CD4-positive, alpha-beta T cell treated with Interleukin-2 at 100 ng/mL for 4 hours (primary cell): ENCODE data around the gene MYO3B.
"Not testable (repeated sequence)": the region's sequence is repeated elsewhere in the genome, so short reads cannot be mapped to it uniquely, and the experiment has no call there.

Source experiments
- DNase-seq: peaks from one replicate; pipeline ENCODE4 v3.0.0-alpha.2; 2020; ENCODE audit warnings: low spot score

The MYO3B gene

GRCh38 chr2:170208967-170209366, 31.0 kb downstream of the MYO3B start:
- no peak for DNase-seq

GRCh38 chr2:170212625-170213280, 34.8 kb downstream of the MYO3B start:
- no peak for DNase-seq

- DNase-seq = not testable (repeated sequence)
These were observed 35.3 kb downstream of the MYO3B start for GRCh38 chr2:170213281-170213625.

DNA sequence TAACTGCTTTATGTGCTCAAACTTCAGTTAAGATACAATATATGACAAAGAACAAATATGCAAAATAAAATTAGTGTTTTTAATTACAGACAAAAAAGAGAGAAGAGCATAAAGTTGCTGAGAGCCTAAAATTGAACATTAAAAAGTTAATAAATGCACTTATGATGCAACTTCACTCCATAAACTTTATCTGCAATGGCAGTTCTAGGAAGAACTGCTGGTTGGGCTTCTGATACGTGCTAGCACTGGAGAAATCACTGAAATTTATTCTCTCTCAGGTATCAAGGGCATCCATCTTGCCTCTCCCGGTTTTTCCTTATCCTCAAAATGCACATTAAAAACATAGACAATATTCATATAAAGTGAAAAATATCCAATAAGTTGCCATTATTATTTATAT, 35.7 kb downstream of the MYO3B start:
- DNase-seq = no peak

GRCh38 chr2:170214309-170214948, 36.5 kb downstream of the MYO3B start:
- DNase-seq = no peak

GRCh38 chr2:170215021-170215420, 37.1 kb downstream of the MYO3B start:
- DNase-seq = no peak

GRCh38 chr2:170216428-170216827, 38.5 kb downstream of the MYO3B start:
- DNase-seq = no peak

DNA sequence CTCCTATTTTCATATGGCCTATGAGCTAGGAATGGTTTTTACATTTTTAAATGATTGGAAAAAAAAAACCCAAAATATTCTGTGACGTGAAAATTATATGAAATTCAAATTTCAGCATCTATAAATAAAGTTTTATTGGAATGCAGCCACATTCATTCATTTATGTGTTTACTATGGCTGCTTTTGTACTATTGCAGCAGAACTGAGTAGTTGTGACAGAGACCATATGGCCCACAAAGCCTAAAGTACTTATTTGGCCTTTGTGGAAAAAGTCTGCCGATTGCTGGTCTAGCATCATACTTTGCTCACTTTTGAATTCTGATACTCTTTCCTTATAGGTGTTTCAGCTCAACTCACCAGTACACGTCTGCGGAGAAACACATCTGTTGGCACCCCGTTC, 39.0 kb downstream of the MYO3B start:
- DNase-seq = no peak

GRCh38 chr2:170217778-170218251, 39.9 kb downstream of the MYO3B start:
- no peak for DNase-seq

DNA sequence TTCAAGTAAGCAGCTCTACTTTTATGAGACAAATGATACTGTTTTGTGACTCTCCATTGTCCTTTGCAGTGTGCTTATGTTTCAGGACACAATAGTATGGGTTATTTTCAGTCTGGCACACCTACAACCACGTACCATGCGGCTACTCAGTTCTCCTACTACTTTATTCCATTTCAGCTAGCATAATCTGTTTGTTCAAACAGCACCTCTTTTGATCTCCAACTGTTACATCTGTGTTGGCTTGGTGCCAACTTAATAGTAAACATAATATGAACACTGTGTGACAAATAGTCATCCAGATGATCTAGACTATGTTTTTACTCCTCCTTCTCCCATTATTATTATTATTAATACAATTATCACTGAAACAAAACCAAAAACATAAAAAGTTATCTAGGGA, 40.5 kb downstream of the MYO3B start:
- no peak for DNase-seq

DNA sequence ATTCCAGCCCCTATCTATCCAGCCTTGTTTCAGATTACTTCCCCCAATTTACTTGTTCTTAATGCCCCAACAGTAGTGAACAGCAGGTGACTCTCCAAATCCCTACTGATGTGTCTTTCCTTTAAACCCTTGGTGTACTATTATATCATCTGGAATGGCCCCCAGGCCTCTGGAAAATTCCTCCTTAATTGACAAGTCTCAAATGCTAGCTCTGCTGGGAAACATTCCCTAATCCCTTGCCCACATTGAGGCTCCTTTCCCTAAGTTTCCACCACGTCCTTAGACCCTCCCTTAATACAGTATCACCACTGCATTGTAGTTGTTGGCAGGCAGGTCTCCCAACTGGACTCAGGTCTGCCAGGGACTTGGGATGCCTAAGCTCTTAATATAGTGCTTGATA, 41.0 kb downstream of the MYO3B start:
- DNase-seq = no peak

- DNase-seq = no peak
These were observed 43.7 kb downstream of the MYO3B start for GRCh38 chr2:170221317-170222288.

DNA sequence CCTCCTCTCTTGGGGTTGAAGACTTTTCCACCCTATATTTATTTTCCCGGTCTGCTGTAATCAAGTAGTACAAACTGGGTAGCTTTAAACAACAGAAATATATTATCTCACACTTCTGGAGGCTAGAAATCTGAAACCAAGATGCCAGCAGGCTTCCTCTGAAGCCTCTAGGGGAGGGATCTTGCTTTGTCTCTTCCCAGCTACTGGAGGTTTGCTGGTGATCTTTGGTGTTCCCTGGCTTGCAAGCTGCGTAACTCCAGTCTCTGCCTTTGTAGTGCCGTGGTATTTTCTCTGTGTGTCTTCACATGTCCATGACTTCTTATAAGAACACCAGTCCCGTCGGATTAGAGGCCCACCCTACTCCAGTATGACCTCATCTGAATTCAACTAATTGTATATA, 44.4 kb downstream of the MYO3B start:
- DNase-seq = no peak

DNA sequence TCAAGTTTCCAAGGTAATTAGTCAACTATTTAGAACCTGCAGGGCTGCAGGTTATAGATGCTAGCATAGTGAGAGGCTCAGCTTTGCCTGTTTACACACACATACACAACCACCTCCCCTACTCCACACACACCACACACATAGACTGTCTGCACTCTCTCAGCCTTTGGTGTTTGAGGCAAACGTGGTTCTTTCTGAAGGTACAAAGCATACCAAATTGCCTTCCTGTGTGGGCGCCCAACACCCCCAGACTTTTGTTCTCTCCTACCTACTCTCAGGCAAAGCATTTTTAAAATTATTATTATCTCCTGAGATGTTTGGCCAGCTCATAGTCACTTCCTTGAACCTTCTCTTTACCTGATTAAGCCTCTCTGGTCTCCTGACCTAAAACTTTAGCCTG, 44.9 kb downstream of the MYO3B start:
- no peak for DNase-seq

DNA sequence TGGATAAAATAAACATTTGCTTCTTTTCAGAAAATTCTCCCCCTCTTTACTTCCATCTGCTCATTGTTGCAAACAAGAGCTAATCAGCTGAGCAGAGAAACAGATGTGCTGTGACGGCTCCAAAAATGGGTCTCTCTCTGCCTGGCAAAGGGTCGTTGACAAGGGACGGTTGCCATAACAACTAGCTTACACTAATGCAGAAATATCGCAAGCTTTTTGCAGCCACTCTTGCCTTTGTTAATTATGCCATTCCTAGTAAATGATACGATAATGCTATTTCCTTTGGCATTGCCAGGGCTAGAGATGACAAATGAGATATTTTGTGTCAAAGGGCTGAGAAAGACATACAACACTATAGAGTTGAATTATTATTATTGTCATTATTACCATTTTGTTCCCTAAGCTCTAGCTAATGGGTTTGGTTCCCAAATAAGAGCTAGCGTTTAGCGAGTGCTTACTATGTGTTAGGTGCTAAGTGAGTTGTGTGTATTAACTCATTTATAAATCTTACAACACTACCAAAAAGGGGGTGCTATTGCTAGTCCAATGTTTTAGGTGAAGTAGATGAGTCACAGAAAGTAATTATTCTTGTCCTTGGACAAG, 46.8 kb downstream of the MYO3B start:
- no peak for DNase-seq

GRCh38 chr2:170226216-170226615, 48.3 kb downstream of the MYO3B start:
- no peak for DNase-seq

DNA sequence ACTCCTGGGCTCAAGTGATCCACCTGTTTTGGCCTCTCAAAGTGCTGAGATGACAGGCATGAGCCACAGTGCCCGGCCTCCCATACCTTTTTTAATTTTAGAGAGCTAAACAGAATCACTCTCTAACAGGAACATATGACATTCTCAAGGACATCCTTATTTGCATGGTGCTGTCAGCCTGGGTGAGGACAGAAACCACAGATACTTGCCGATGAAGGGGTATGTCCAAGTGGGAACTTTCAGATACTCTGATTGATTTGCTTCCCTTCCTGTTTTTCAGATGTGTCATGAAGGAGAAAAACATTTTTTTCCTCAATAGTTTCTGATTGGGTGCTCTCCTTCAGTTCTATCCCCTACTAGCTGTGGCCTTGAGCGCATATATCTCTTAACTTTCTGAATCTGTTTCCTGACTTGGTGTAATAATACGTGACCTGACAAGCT, 49.6 kb downstream of the MYO3B start:
- DNase-seq = no peak

- no peak for DNase-seq
These were observed 50.0 kb downstream of the MYO3B start for GRCh38 chr2:170227951-170228350.

GRCh38 chr2:170228429-170228828, 50.5 kb downstream of the MYO3B start:
- no peak for DNase-seq

DNA sequence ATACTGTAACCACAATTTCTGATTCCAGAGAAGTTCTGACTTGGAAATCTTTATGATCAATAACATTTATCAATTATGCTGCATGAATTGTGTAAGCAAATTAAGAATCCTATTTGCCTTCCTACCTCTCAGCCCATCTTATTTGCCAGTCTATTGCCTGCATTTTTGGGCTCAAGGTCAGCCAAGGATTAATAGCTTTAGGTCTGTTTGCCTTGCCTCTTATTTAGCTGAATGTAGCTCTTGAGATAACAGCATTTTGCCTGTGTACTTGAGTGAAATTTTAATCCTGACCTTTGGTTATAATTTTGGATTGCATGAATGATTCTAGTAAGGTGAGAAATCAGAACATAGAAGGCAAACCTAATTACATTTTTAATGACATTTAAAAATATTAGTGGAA, 51.2 kb downstream of the MYO3B start:
- DNase-seq = no peak

- no peak for DNase-seq
These were observed 51.8 kb downstream of the MYO3B start for GRCh38 chr2:170229744-170230143.
